8988T (cell line): ENCODE data around the gene ATP8A1.

ENCODE experiments used
- DNase-seq: peaks from one replicate; pipeline ENCODE4 v3.0.0; 2011

ATP8A1 gene

GRCh38 chr4:42646999-42647541 is 9.8 kb downstream of the ATP8A1 start:
- no peak for DNase-seq

- DNase-seq, result no peak
Measured at GRCh38 chr4:42646013-42646784, 10.7 kb downstream of the ATP8A1 start.

GRCh38 chr4:42644897-42645296 is 12.0 kb downstream of the ATP8A1 start:
- DNase-seq, result no peak

- DNase-seq, result no peak
Measured at GRCh38 chr4:42643685-42644084, 13.2 kb downstream of the ATP8A1 start.

GRCh38 chr4:42642845-42643615 is 13.9 kb downstream of the ATP8A1 start:
- no peak for DNase-seq

- no peak for DNase-seq
Measured at GRCh38 chr4:42642101-42642797, 14.7 kb downstream of the ATP8A1 start.

- no peak for DNase-seq
Measured at GRCh38 chr4:42641656-42642055, 15.2 kb downstream of the ATP8A1 start.

- DNase-seq, result no peak
Measured at GRCh38 chr4:42641161-42641560, 15.7 kb downstream of the ATP8A1 start.

GRCh38 chr4:42640613-42641012 is 16.3 kb downstream of the ATP8A1 start:
- no peak for DNase-seq

GRCh38 chr4:42638993-42639392 is 17.9 kb downstream of the ATP8A1 start:
- no peak for DNase-seq

- no peak for DNase-seq
Measured at GRCh38 chr4:42638321-42638720, 18.6 kb downstream of the ATP8A1 start.

- no peak for DNase-seq
Measured at GRCh38 chr4:42637867-42638266, 19.0 kb downstream of the ATP8A1 start.

- no peak for DNase-seq
Measured at GRCh38 chr4:42637104-42637503, 19.8 kb downstream of the ATP8A1 start.

GRCh38 chr4:42636645-42636949 is 20.3 kb downstream of the ATP8A1 start:
- no peak for DNase-seq

- DNase-seq, result no peak
Measured at GRCh38 chr4:42633605-42634388, 23.1 kb downstream of the ATP8A1 start.

GRCh38 chr4:42632653-42633382 is 24.1 kb downstream of the ATP8A1 start:
- DNase-seq, result no peak

- DNase-seq, result no peak
Measured at GRCh38 chr4:42630908-42631307, 26.0 kb downstream of the ATP8A1 start.

GRCh38 chr4:42628740-42629139 is 28.2 kb downstream of the ATP8A1 start:
- DNase-seq, result no peak

- DNase-seq, result no peak
Measured at GRCh38 chr4:42627885-42628646, 28.8 kb downstream of the ATP8A1 start.

- no peak for DNase-seq
Measured at GRCh38 chr4:42626629-42627146, 30.2 kb downstream of the ATP8A1 start.

- DNase-seq, result no peak
Measured at GRCh38 chr4:42625329-42625728, 31.6 kb downstream of the ATP8A1 start.
